Measurements from ENCODE around the gene CDHR4.

DNA sequence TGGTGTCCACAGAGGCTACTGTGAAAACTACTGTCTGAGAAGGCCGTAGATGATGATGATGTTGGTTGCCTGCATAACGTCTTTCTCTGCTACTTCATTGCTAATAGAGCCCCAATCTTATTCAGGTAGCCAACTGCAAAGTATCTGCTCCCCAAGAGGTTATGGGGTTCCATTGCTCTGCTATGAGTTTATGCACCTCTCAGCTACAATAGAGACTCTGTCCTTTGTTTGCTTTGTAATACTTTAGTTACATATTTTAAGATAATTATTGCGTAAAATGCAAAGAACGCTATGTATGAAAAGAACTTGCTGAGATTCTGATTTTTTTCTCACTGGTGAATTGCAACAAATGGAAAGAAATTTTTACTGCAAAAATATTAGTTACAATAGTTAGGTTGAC is 48.2 kb downstream of the CDHR4 start:
- TF ChIP-seq GATA2 (IDR thresholded peaks at IDR 0.05; ENCODE audit: low read depth, low read length) (no peak), GATA3 (IDR thresholded peaks at IDR 0.05; ENCODE audit: low read depth, low read length) (no peak)

All from SH-SY5Y (cell line).